MCF 10A (cell line): ENCODE results near the gene SPAG7. TPM values are rescaled to one million over a fixed set of nuclear protein-coding genes. Genes with fewer than 3 reads are reported as not detected.
"Not testable (repeated sequence)": the region's sequence is repeated elsewhere in the genome, so short reads cannot be mapped to it uniquely, and the experiment has no call there.

ENCODE experiments used
- BruUV-seq: library from RNA; stranded (reverse); fragments of 400-500 nt; replicated peaks from 2 replicates; lab custom pipeline; 2021; lab: Mats Ljungman, UMichigan
- CTCF ChIA-PET: fragments of 300-600 bp; sonication (Branson Sonifier 250); formaldehyde crosslinking; extraction: SDS; loops from one replicate; lab custom pipeline; 2021; ENCODE audit warnings: antibody characterized with exemption, inconsistent platforms; lab: Yijun Ruan, JAX
- POLR2A ChIA-PET: fragments of 300-600, 350-650 bp; sonication (Branson Sonifier 250); formaldehyde crosslinking; extraction: SDS; loops from one replicate; lab custom pipeline; 2020; ENCODE audit warnings: antibody characterized with exemption, inconsistent platforms; lab: Yijun Ruan, JAX
- DNase-seq: peaks from one replicate; pipeline ENCODE4 v3.0.0-alpha.2; 2018; ENCODE audit not compliant: unreplicated experiment
- H3K27ac Mint-ChIP-seq: one replicate; pipeline ENCODE4 v1.8.0; 2022; ENCODE audit warnings: mild to moderate bottlenecking, low read depth, mixed read lengths; ENCODE audit not compliant: unreplicated experiment
- H3K27me3 Mint-ChIP-seq: one replicate; pipeline ENCODE4 v1.8.0; 2022; ENCODE audit warnings: mixed read lengths; ENCODE audit not compliant: insufficient read depth, unreplicated experiment
- H3K36me3 Mint-ChIP-seq: one replicate; pipeline ENCODE4 v1.8.0; 2022; ENCODE audit warnings: mild to moderate bottlenecking, moderate library complexity, mixed read lengths; ENCODE audit not compliant: insufficient read depth, unreplicated experiment
- H3K4me1 Mint-ChIP-seq: one replicate; pipeline ENCODE4 v1.8.0; 2022; ENCODE audit warnings: mixed read lengths; ENCODE audit not compliant: insufficient read depth, unreplicated experiment
- H3K4me3 Mint-ChIP-seq: one replicate; pipeline ENCODE4 v1.8.0; 2022; ENCODE audit warnings: mild to moderate bottlenecking, moderate library complexity, mixed read lengths; ENCODE audit not compliant: unreplicated experiment
- H3K9me3 Mint-ChIP-seq: one replicate; pipeline ENCODE4 v1.8.0; 2022; ENCODE audit warnings: mixed read lengths; ENCODE audit not compliant: unreplicated experiment
- CTCF ChIP-seq: fragments of 200-600 bp; IDR thresholded peaks from one replicate; pipeline ENCODE4 v1.8.0; 2022; ENCODE audit warnings: antibody characterized with exemption, mild to moderate bottlenecking; ENCODE audit not compliant: unreplicated experiment
- intact Hi-C: fragments of 100-400 bp; cut with micrococcal nuclease; formaldehyde crosslinking; loops from 2 replicates; pipeline ENCODE4 v1.14.1; 2022
- total RNA-seq: library from RNA; stranded (reverse); gene quantifications from 2 replicates; pipeline ENCODE4 v1.2.3, GENCODE V29; 2022

The SPAG7 gene
- total RNA-seq, 1 experiment from 2014 or later: 112 TPM

GRCh38 chr17:4931963-4932362 lies 35.7 kb downstream of the SPAG7 start, which contains the start of gene GP1BA:
GP1BA (plus strand) TSS chr17:4932277; CDS start chr17:4932605, 328 bp downstream.
- H3K27ac Mint-ChIP-seq: no peak within 1 kb of the TSS
- no peak within 1 kb of the TSS for H3K4me3 Mint-ChIP-seq
- intact Hi-C loops: no loop called here
- DNase-seq: no peak
- peaks cover 11% of the 10 kb centered on the region for H3K4me1 Mint-ChIP-seq
- POLR2A ChIA-PET: no interaction called here
- BruUV-seq: no TSS peak
- no peak for TF ChIP-seq CTCF
- H3K36me3 Mint-ChIP-seq: peaks cover 28% of the 10 kb centered on the region
- no peaks in the 10 kb centered on the region for H3K27me3 Mint-ChIP-seq
- CTCF ChIA-PET: interaction anchor here (0.6 to 0.7 kb wide), 2 partner anchors 222 to 426 kb away, joined by 3 read pairs; partner anchors contain the start of gene ARRB2
- no peaks in the 10 kb centered on the region for H3K9me3 Mint-ChIP-seq

- Mint-ChIP-seq H3K4me1 (peaks cover 2% of the 10 kb centered on the region), H3K36me3 (peaks cover 20% of the 10 kb centered on the region), H3K27me3 (no peaks in the 10 kb centered on the region), H3K9me3 (no peaks in the 10 kb centered on the region), H3K4me3 (no peak overlapping the region), H3K27ac (no peak overlapping the region)
- POLR2A ChIA-PET: interaction anchor here (0.6 to 1.5 kb wide), 4 partner anchors 8 to 85 kb away, joined by 3 to 9 read pairs (median 4); partner anchors contain the start of genes RNF167 and SLC25A11
- intact Hi-C loops: no loop called here
- CTCF ChIA-PET: interaction anchor here (0.6 kb wide), 1 partner anchor 9 kb away, joined by 3 read pairs; no protein-coding TSS in a partner anchor
- no TSS peak for BruUV-seq
- TF ChIP-seq CTCF: no peak
- DNase-seq: no peak
Measured at GRCh38 chr17:4928881-4929280, 38.7 kb downstream of the SPAG7 start.

GRCh38 chr17:4926577-4927335 lies 40.9 kb downstream of the SPAG7 start:
- H3K27ac Mint-ChIP-seq, H3K27me3 Mint-ChIP-seq, BruUV-seq, intact Hi-C loops, DNase-seq, H3K4me3 Mint-ChIP-seq, H3K4me1 Mint-ChIP-seq, H3K9me3 Mint-ChIP-seq: not testable (repeated sequence)
- ChIA-PET POLR2A (interaction anchor here (1.0 to 4.2 kb wide), 3 partner anchors 12 to 13 kb away, joined by 4 to 33 read pairs (median 6); partner anchors contain the start of genes RNF167 and SLC25A11), CTCF (interaction anchor here (0.5 to 0.6 kb wide), 2 partner anchors 42 to 170 kb away, joined by 3 to 4 read pairs; no protein-coding TSS in a partner anchor)
- H3K36me3 Mint-ChIP-seq: peaks cover 18% of the 10 kb centered on the region

GRCh38 chr17:4921320-4921719 lies 46.3 kb downstream of the SPAG7 start:
- Mint-ChIP-seq H3K27ac (no peak overlapping the region), H3K4me1 (peaks cover 16% of the 10 kb centered on the region), H3K9me3 (no peaks in the 10 kb centered on the region), H3K4me3 (no peak overlapping the region), H3K36me3 (no peaks in the 10 kb centered on the region), H3K27me3 (no peaks in the 10 kb centered on the region)
- BruUV-seq: no TSS peak
- ChIA-PET CTCF (interaction anchor here (0.6 to 5.1 kb wide), 2 partner anchors 12 to 54 kb away, joined by 3 to 29 read pairs; no protein-coding TSS in a partner anchor), POLR2A (interaction anchor here (0.7 to 4.6 kb wide), 13 partner anchors 10 to 1311 kb away, joined by 3 to 51 read pairs (median 6); partner anchors contain the start of genes KIF1C, PFN1, RNF167 and SLC25A11)
- intact Hi-C loops: loop anchor here (2.0 kb wide), 1 partner anchor 19 kb away; the partner anchor contains the start of genes RNF167 and SLC25A11
- no peak for TF ChIP-seq CTCF
- DNase-seq: no peak
